ENCODE results near the gene KLHDC10.
"Not testable (repeated sequence)": the region's sequence is repeated elsewhere in the genome, so short reads cannot be mapped to it uniquely, and the experiment has no call there.

KLHDC10 gene

GRCh38 chr7:130141884-130142653, 71.7 kb downstream of the KLHDC10 start:
- DNase-seq (ENCODE audit: low spot score): no peak

GRCh38 chr7:130142654-130143333, 72.5 kb downstream of the KLHDC10 start:
- DNase-seq (ENCODE audit: low spot score): no peak

DNA sequence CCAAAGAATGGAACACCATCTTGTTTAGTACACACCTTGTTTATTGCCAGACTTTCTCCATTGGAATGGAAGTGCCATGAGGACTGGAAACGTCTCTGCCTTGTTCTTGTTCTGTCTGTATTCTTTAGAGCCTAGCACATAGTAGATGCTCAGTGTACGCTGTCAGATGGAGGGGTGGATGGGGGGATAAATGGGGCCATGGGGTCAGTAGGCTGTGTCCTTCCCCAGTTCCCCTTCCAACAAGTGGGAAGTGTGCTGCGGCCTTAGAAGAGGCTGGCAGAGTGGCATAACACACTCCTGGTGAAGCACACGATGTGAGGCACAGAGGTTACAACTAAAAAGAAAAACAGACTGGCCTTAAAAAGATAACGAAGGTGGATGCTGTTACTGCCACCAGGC, 73.0 kb downstream of the KLHDC10 start:
- DNase-seq (ENCODE audit: low spot score): no peak

GRCh38 chr7:130143986-130144311, 73.6 kb downstream of the KLHDC10 start:
- no peak for DNase-seq (ENCODE audit: low spot score)

DNA sequence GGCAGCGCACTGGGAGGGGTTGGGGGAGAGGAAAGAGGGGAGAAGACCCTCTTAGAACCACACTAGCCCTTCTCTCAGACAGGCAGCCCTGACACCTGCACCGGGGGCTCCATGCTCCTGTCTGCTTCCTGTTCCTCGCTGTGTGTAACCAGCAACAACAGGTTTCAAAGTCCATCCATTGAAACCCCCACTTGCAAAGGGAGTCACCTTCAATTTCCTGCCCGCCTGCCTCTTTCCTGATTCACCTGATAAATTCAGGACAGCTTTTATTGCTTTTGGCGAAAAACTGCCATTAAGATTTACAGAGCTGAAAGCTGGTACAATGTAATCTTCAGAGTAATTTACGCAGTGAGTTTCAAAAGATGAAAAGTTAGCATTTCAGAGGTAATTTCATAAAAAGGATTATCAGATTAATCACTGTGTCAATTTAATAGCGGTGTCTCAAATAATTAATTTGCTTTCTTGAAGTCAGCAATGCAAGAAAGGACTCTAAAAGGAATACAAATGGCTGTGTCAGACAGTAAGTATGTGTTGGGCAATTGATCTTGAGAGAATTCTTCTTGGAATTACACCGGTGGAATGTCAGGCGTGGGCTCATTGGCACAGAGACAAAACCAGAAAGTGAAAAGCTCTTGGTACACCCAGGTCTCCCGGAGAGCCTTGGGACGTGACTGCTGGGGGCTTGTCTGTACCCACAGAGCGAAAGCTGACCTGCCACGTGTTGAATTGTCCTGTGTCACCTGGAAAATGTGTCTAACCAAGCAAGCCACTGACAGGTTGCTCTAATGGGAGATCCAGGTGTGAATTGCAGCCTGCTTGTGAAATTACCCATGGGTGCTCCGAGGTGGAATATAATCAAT, 74.2 kb downstream of the KLHDC10 start:
- DNase-seq (ENCODE audit: low spot score): peak; percentile 77

- no peak for DNase-seq (ENCODE audit: low spot score)
Measured at GRCh38 chr7:130145424-130146100, 75.2 kb downstream of the KLHDC10 start.

- DNase-seq (ENCODE audit: low spot score): not testable (repeated sequence)
Measured at GRCh38 chr7:130146142-130146541, 75.8 kb downstream of the KLHDC10 start.

DNA sequence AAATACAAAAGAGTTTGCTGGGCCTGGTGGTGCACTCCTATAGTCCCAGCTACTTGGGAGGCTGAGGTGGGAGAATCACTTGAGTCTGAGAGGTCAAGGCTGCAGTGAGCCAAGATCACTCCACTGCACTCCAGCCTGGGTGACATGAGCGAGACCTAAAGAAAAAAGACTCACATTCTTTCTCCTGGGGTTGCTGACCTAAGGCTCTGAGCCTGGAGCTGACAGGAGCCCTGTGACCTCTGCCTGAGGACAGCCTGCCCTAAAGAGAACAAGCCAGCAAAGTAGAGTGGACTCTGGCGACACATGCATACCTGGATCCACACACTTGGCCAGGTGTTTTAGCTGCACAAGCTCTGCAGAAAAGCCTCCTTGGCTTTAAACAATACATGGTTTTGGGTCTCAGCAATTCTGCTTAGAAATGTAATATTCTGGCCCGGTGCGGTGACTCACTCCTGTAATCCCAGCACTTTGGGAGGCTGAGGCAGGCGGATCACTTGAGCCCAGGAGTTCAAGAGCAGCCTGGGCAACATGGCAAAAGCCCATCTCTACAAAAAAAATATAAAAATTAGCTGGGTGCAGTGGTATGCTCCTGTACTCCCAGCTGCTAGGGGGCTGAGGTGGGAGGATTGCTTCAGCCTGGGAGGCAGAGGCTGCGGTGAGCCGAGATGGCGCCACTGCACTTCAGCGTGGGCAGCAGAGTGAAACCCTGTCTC, 76.5 kb downstream of the KLHDC10 start:
- DNase-seq (ENCODE audit: low spot score): no peak

DNA sequence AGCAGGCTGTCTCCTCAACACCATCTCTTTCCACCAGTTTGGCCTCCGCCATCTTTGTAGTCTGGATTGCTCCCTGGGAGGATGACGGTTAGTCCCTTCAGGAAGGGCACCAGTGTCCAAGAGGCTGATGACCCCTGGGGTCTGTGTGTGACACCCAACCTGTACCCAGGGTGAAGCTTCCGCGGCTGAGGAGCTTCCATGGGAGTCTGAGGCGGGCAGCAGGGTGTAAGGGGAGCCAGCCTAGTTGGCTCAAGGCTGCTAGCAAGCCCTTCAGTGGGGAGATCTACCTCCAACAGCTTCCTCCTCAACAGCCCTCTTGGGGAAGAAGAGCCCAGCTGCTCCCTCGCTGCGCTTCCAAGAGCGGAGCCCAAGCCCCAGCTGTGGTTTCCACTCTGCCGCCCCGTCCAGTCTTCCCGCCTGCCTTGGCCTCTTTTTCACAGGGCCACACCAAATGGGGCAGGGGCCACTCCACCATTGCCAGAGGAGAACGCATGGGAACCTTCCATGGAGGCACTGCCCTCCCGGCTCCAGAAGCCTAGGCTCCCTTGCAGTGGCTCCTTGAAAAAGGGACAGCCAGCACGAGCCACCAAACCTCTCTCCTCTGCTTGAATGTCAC, 77.5 kb downstream of the KLHDC10 start:
- DNase-seq (ENCODE audit: low spot score): no peak

DNA sequence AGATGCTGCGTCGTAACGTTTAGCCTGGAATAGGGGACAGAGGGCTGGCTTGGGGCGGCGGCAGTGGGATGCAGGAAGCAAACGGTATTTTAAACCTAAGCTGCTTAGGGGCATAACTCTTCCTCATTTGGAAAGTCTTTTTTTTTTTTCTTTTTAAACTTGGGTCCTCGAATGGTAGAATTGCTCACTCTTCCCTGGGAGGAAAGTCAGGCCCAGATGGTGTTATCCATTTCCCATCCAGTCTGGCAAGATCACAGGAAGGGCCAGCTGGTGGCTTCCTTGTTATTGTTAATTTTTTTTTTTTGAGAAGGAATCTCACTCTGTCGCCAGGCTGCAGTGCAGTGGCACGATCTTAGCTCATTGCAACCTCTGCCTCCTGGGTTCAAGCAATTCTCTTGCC, 78.2 kb downstream of the KLHDC10 start:
- DNase-seq (ENCODE audit: low spot score): peak; percentile 57

DNA sequence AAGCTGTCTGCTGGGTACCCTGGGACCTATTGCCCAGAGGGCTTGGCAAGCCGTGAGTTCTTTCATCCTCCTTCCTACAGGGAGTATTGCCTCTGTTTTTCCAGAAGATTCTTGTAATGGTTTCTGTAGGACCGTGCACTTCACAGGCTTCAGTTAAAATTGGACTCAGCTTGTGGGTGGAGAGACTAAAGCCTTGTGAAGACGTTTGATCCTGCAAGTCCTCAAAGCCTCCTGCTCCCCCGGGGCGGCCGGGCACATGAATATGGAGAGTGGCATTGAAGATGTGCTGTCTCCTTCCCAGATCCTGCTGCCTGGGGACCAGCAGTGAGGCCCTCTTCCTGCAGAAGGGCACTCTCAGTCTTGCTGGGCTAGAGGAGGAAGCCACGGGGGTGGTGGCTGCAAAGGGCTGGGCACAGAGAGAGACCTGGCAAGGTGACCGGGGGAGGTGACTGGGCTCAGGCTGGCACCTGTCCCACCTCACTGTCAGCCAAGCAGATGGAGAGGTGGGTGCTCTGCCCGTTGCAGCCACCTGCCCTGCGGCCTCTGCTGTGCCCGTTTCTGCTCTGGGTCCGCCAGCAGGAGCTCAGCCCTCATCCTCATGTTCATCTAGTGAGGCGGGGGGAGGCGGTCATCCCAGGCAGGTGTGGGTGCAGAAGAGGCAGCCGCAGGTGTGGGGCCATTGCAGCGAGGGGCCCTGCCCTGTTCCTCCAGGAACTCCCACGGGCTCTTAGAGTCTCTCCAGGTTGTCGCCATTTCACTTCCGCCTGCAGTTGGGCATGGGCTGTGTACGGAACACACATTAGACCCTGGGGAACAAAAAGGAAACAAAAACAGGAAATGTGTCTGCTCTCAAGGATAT, 79.2 kb downstream of the KLHDC10 start:
- DNase-seq (ENCODE audit: low spot score): no peak

DNA sequence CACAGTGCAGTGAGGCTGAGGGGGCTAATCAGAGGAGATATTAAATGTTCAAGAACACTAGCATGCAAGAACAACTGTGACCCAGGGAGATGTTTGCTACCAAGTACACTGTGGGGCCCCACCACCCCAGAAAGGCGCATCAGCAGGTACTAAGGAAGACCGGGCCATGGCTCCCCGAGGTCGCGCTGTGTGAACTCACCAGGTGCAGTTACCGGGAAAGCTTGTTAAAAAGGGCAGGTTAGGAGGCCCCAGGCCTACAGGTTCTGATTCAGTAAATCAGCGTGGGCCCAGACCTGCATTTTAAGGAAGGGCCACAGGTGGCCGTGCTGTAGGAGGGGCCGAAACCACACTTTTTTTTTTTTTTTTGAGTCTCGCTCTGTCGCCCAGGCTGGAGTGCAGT, 80.3 kb downstream of the KLHDC10 start:
- no peak for DNase-seq (ENCODE audit: low spot score)

- DNase-seq (ENCODE audit: low spot score): no peak
Measured at GRCh38 chr7:130151591-130152492, 81.5 kb downstream of the KLHDC10 start.

DNA sequence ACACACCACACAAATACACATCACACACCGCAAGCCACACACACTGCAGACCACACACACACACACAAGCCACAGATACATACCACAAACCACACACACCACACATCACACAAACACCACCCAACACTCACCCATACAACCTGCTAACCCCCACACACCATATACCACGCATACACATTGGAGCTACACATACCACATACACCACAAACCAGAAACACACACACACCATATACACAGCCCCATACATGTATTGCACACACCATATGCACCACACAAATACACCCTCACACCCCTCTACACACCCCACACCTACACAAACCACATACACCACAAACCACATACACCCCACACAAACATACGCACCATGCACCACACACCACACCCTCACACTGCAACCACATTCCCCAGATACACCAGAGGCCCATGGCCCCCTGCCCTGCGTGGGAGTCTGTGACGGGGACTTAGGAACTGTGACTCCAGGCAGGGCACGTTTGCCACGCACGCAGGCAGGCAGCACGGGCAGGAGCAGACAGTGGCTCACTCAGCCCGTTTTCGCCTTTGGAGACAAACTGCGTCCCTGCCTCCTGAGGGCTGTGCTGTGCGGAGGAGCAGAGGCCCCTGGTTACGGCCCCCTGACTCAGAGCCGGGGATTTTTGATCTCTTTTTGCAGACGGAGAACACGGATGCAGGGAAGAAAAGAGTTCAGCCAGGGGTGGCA, 82.3 kb downstream of the KLHDC10 start:
- no peak for DNase-seq (ENCODE audit: low spot score)

DNA sequence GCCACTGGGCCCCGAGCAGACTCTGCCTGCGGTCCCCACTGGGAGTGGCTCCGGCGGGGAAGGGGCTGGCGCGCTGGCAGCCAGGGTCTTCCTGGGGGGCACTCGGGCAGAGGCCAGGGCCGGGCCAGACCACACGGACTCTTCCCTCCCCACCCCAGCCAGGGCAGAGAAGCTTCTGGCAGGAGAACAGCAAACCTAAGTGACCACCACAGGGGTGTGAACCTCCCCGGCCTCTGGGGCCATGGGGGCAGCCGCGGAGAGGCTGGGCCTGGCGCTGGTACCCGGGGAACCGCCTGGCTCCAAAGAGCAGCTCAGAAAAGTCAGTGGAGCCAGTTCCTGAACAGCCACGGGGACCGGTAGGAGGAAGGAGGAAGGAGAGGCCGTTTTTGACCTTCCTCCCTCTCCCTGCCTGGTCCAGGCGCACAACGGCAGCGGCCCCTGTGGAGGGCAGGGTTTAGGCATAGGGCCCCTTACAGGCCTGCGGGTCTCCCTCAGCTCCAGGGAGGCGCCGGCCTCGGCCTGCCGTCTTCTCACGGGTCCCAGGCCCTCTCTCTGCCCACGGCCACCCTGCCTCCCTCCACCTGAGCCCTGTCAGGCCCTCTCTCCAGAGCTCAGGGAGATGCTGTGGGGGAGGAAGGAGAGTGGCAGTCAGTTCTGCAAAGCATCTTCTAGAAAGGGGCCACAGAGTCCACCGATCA, 83.0 kb downstream of the KLHDC10 start:
- DNase-seq (ENCODE audit: low spot score): no peak

- DNase-seq (ENCODE audit: low spot score): no peak
Measured at GRCh38 chr7:130154131-130154500, 83.8 kb downstream of the KLHDC10 start.

GRCh38 chr7:130154501-130155317, 84.4 kb downstream of the KLHDC10 start:
- DNase-seq (ENCODE audit: low spot score): no peak

Measured in GM03348 (cell line).